ENCODE results near the gene C11orf97.
"Not testable (repeated sequence)": the region's sequence is repeated elsewhere in the genome, so short reads cannot be mapped to it uniquely, and the experiment has no call there.

The C11orf97 gene

GRCh38 chr11:94501522-94501921 is 10.7 kb upstream of the C11orf97 start:
- no peak overlapping the region for H3K4me3 ChIP-seq (ENCODE audit: insufficient read depth, low read depth, low read length, poor library complexity, severe bottlenecking)
- no peak overlapping the region for H3K27ac ChIP-seq (ENCODE audit: insufficient read depth, low read length, poor library complexity, severe bottlenecking)
- H3K4me1 ChIP-seq (ENCODE audit: control insufficient read depth, insufficient read depth, low read length, poor library complexity, severe bottlenecking) = no peaks in the 10 kb centered on the region
- peaks cover 29% of the 10 kb centered on the region for H3K36me3 ChIP-seq (ENCODE audit: control insufficient read depth, insufficient read depth, low read length)
- no peaks in the 10 kb centered on the region for H3K27me3 ChIP-seq (replicated peaks; ENCODE audit: control insufficient read depth, insufficient read depth, low read length, poor library complexity, severe bottlenecking)
- no peaks in the 10 kb centered on the region for H3K9me3 ChIP-seq (ENCODE audit: control insufficient read depth, low read length)
- DNase-seq = no peak

DNA sequence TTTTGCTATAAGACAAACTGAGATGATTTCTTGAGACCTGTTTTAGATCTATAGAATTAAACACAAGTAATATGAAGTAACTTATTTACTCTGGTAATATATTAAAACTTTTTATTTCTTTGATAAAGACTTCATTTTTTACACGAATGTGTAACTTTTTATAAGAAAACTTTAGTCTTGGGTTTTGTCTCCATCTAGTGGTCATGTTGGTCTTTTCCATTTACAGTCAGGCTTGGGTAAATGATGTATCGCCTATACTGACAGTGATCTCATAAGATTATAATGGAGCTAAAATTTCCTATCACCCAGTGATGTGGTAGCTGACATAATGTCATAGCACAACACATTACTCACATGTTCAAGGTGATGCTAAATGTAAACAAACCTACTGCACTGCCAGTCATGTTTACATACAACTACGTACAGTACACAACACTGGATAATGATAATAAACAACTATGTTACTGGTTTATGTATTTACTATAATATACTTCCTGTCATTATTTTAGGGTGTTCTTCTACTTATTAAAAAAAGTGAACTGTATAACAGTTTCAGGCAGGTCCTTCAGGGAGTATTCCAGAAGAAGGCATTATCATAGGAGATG is 7.5 kb upstream of the C11orf97 start:
- Histone ChIP-seq H3K27ac (ENCODE audit: insufficient read depth, low read length, poor library complexity, severe bottlenecking) (no peak overlapping the region), H3K36me3 (ENCODE audit: control insufficient read depth, insufficient read depth, low read length) (peaks cover 9% of the 10 kb centered on the region), H3K4me3 (ENCODE audit: insufficient read depth, low read depth, low read length, poor library complexity, severe bottlenecking) (no peak overlapping the region), H3K27me3 (replicated peaks; ENCODE audit: control insufficient read depth, insufficient read depth, low read length, poor library complexity, severe bottlenecking) (no peaks in the 10 kb centered on the region), H3K9me3 (ENCODE audit: control insufficient read depth, low read length) (no peaks in the 10 kb centered on the region), H3K4me1 (ENCODE audit: control insufficient read depth, insufficient read depth, low read length, poor library complexity, severe bottlenecking) (no peaks in the 10 kb centered on the region)
- no peak for DNase-seq

DNA sequence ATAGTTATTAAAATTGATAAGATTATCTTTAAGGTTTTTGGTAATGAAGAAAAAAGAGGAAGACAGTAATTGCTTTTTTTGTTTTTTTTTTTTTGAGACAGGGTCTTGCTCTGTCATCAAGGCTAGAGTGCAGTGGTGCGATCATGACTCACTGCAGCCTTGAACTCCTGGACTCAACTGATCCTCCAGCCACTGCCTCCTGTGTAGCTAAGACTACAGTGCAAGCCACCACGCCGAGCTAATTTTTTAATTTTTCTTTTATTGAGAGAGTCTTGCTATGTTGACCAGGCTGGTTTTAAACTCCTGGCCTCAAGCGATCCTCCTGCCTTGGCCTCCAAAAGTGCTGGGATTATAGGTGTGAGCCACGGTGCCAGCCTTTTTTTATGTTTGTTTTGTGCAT is 5.7 kb upstream of the C11orf97 start:
- not testable (repeated sequence) for H3K27ac ChIP-seq (ENCODE audit: insufficient read depth, low read length, poor library complexity, severe bottlenecking); H3K27me3 ChIP-seq (replicated peaks; ENCODE audit: control insufficient read depth, insufficient read depth, low read length, poor library complexity, severe bottlenecking); DNase-seq; H3K4me1 ChIP-seq (ENCODE audit: control insufficient read depth, insufficient read depth, low read length, poor library complexity, severe bottlenecking); H3K9me3 ChIP-seq (ENCODE audit: control insufficient read depth, low read length); H3K4me3 ChIP-seq (ENCODE audit: insufficient read depth, low read depth, low read length, poor library complexity, severe bottlenecking); H3K36me3 ChIP-seq (ENCODE audit: control insufficient read depth, insufficient read depth, low read length)

- Histone ChIP-seq H3K4me3 (ENCODE audit: insufficient read depth, low read depth, low read length, poor library complexity, severe bottlenecking) (no peak overlapping the region), H3K9me3 (ENCODE audit: control insufficient read depth, low read length) (no peaks in the 10 kb centered on the region), H3K36me3 (ENCODE audit: control insufficient read depth, insufficient read depth, low read length) (no peaks in the 10 kb centered on the region), H3K27ac (ENCODE audit: insufficient read depth, low read length, poor library complexity, severe bottlenecking) (no peak overlapping the region), H3K4me1 (ENCODE audit: control insufficient read depth, insufficient read depth, low read length, poor library complexity, severe bottlenecking) (peaks cover 6% of the 10 kb centered on the region), H3K27me3 (replicated peaks; ENCODE audit: control insufficient read depth, insufficient read depth, low read length, poor library complexity, severe bottlenecking) (no peaks in the 10 kb centered on the region)
- no peak for DNase-seq
Measured at GRCh38 chr11:94507485-94507884, 4.8 kb upstream of the C11orf97 start.

DNA sequence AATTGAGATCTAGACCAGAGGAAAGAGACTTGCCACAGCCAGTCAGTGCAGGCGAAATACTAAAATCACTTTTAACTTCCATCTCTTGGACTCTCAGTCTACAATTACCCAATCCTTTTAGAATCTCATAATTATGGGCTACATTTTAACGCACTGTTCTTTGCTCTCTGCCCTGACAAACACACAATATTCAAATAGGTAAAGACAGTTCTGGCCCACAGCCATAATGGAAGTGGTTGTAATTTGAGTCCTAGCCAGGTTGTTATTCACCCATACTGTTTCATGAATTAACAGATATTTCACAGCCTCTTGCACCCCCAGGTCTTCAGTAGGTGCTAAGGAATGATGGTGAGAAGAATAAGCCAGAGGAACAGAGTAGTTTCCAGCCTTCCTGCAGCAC is 830 bp downstream of the C11orf97 start:
- DNase-seq = no peak
- Histone ChIP-seq H3K36me3 (ENCODE audit: control insufficient read depth, insufficient read depth, low read length) (no peaks in the 10 kb centered on the region), H3K4me3 (ENCODE audit: insufficient read depth, low read depth, low read length, poor library complexity, severe bottlenecking) (no peak overlapping the region), H3K9me3 (ENCODE audit: control insufficient read depth, low read length) (no peaks in the 10 kb centered on the region), H3K27me3 (replicated peaks; ENCODE audit: control insufficient read depth, insufficient read depth, low read length, poor library complexity, severe bottlenecking) (no peaks in the 10 kb centered on the region), H3K4me1 (ENCODE audit: control insufficient read depth, insufficient read depth, low read length, poor library complexity, severe bottlenecking) (peaks cover 9% of the 10 kb centered on the region), H3K27ac (ENCODE audit: insufficient read depth, low read length, poor library complexity, severe bottlenecking) (no peak overlapping the region)

DNA sequence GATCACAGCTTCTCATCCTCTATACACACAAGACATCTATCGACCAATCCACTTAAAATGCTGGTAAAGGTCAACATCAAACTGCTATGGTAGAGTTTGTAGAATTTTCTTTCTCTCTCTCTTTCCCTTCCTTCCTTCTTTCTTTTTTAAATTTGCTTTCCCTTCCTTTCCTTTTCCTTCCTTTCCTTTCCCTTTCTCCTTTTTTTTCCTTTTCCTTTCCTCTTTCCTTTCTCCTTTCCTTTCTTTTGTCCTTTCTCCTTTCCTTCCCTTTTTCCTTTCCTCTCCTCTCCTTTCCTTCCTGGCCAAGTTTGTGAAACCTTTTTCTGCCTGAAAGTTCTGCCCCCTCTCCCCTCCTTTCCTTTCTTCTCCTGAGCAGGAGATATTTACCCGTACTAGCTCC is 3.1 kb downstream of the C11orf97 start:
- Histone ChIP-seq H3K27me3 (replicated peaks; ENCODE audit: control insufficient read depth, insufficient read depth, low read length, poor library complexity, severe bottlenecking) (no peaks in the 10 kb centered on the region), H3K36me3 (ENCODE audit: control insufficient read depth, insufficient read depth, low read length) (no peaks in the 10 kb centered on the region), H3K4me1 (ENCODE audit: control insufficient read depth, insufficient read depth, low read length, poor library complexity, severe bottlenecking) (peaks cover 9% of the 10 kb centered on the region), H3K9me3 (ENCODE audit: control insufficient read depth, low read length) (no peaks in the 10 kb centered on the region), H3K4me3 (ENCODE audit: insufficient read depth, low read depth, low read length, poor library complexity, severe bottlenecking) (no peak overlapping the region), H3K27ac (ENCODE audit: insufficient read depth, low read length, poor library complexity, severe bottlenecking) (no peak overlapping the region)
- no peak for DNase-seq

DNA sequence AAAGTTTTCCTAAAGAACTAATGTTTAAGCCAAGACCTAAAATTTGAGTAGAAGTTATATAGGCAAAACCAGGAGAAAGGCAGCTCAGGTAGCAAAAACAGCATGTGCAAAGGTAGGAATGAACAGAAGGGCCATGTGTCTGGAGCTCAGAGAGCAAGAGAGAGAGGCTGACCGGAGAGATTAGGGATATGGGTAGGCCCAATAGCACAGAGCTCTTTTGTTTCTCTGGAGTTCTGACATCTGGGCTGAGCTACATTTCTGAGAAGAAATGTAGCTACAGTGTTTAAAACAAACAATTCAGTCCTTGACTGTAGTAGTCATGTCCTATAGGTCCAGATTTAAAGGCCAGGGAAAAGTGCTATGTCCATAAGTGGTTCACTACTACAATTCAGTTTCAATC is 4.5 kb downstream of the C11orf97 start:
- no peaks in the 10 kb centered on the region for H3K9me3 ChIP-seq (ENCODE audit: control insufficient read depth, low read length)
- H3K27me3 ChIP-seq (replicated peaks; ENCODE audit: control insufficient read depth, insufficient read depth, low read length, poor library complexity, severe bottlenecking) = no peaks in the 10 kb centered on the region
- peaks cover 9% of the 10 kb centered on the region for H3K4me1 ChIP-seq (ENCODE audit: control insufficient read depth, insufficient read depth, low read length, poor library complexity, severe bottlenecking)
- no peak overlapping the region for H3K27ac ChIP-seq (ENCODE audit: insufficient read depth, low read length, poor library complexity, severe bottlenecking)
- no peak for DNase-seq
- H3K36me3 ChIP-seq (ENCODE audit: control insufficient read depth, insufficient read depth, low read length) = no peaks in the 10 kb centered on the region
- no peak overlapping the region for H3K4me3 ChIP-seq (ENCODE audit: insufficient read depth, low read depth, low read length, poor library complexity, severe bottlenecking)

DNA sequence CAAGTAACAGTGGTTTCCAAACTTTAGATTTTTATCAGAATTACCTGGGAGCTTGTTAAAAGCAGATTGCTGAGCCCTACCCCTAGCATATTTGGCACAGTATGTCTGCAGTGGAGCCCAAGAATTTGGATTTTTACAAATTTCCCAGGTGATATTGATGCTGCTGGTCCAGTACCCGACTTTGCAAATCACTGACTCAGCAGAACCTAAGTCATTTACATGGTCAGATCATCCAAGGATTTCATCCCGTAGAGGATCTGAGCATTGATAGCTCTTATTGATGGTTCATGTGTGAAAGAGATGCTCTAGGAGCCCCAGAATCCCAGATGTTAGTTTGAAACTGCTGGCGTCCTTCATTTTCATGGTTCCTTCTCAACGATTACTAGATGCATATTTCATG is 6.0 kb downstream of the C11orf97 start:
- H3K27ac ChIP-seq (ENCODE audit: insufficient read depth, low read length, poor library complexity, severe bottlenecking) = no peak overlapping the region
- H3K9me3 ChIP-seq (ENCODE audit: control insufficient read depth, low read length) = no peaks in the 10 kb centered on the region
- no peaks in the 10 kb centered on the region for H3K27me3 ChIP-seq (replicated peaks; ENCODE audit: control insufficient read depth, insufficient read depth, low read length, poor library complexity, severe bottlenecking)
- H3K36me3 ChIP-seq (ENCODE audit: control insufficient read depth, insufficient read depth, low read length) = no peaks in the 10 kb centered on the region
- no peak overlapping the region for H3K4me3 ChIP-seq (ENCODE audit: insufficient read depth, low read depth, low read length, poor library complexity, severe bottlenecking)
- no peak for DNase-seq
- H3K4me1 ChIP-seq (ENCODE audit: control insufficient read depth, insufficient read depth, low read length, poor library complexity, severe bottlenecking) = no peaks in the 10 kb centered on the region

GRCh38 chr11:94519478-94520084 is 7.3 kb downstream of the C11orf97 start:
- no peak for DNase-seq
- H3K36me3 ChIP-seq (ENCODE audit: control insufficient read depth, insufficient read depth, low read length) = no peaks in the 10 kb centered on the region
- H3K27me3 ChIP-seq (replicated peaks; ENCODE audit: control insufficient read depth, insufficient read depth, low read length, poor library complexity, severe bottlenecking) = no peaks in the 10 kb centered on the region
- no peak overlapping the region for H3K27ac ChIP-seq (ENCODE audit: insufficient read depth, low read length, poor library complexity, severe bottlenecking)
- H3K4me3 ChIP-seq (ENCODE audit: insufficient read depth, low read depth, low read length, poor library complexity, severe bottlenecking) = no peak overlapping the region
- no peaks in the 10 kb centered on the region for H3K4me1 ChIP-seq (ENCODE audit: control insufficient read depth, insufficient read depth, low read length, poor library complexity, severe bottlenecking)
- no peaks in the 10 kb centered on the region for H3K9me3 ChIP-seq (ENCODE audit: control insufficient read depth, low read length)

DNA sequence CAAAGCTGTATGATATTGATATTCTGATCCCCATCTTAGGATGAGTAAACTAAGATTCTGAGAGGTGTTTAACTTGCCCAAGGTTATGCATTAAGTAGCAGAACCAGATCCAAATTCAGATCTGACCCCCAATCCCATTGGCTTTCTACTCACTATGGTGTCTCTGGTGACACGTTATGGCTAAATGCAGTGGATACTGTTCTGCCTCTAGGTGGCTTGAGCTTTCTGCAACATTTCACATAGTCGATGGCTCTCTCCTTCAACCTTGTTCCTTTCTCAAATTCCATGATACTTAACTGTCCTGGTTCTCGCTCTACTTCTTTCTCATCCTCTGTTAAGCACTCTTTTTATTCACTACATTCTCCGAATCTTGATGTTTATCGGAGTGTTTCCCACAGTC is 9.4 kb downstream of the C11orf97 start:
- Histone ChIP-seq H3K9me3 (ENCODE audit: control insufficient read depth, low read length) (no peaks in the 10 kb centered on the region), H3K4me1 (ENCODE audit: control insufficient read depth, insufficient read depth, low read length, poor library complexity, severe bottlenecking) (no peaks in the 10 kb centered on the region), H3K36me3 (ENCODE audit: control insufficient read depth, insufficient read depth, low read length) (no peaks in the 10 kb centered on the region), H3K27me3 (replicated peaks; ENCODE audit: control insufficient read depth, insufficient read depth, low read length, poor library complexity, severe bottlenecking) (no peaks in the 10 kb centered on the region), H3K4me3 (ENCODE audit: insufficient read depth, low read depth, low read length, poor library complexity, severe bottlenecking) (no peak overlapping the region), H3K27ac (ENCODE audit: insufficient read depth, low read length, poor library complexity, severe bottlenecking) (no peak overlapping the region)
- no peak for DNase-seq
